ENCODE results near the gene RTN4RL1.
A peak's percentile ranks its signal among the peaks of the same experiment; 100 is the strongest.

Gene RTN4RL1

DNA sequence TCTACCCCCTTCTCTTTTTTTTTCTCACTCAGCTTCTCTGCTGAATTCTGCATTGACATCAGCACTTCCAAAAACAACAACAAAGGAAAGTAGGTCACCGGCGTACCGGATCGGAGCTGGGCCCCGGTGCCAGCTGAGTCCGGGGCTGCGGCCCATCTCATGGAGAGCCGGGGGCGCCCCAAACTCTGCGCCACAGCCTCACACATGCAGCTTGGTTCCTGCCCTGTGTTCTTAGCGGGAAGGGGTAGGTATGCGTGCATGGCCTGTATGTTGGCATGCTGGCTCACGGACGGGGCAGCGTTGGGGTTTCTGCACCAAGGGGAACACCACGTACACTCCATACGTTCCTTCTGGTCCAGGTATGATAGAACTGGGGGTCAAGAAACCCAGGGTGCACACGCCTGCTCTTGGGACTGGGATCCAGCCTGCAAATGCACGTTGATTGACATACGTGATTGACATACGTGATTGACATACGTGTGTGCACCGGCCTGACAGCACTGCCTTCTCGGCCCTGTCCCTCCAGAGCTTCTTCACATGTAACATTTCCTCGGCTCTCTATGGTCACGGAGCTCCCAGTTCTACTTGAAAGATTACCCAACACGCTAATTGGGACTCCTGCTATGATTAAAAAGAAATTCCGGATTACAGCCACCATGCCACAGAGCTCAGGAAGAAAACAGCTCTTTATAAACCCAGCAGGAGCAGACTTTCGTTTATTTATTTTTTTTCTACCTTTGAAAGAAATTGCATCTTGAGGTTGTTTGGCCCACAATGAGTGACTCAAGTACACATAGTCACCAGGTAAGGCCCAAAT lies 106.6 kb downstream of the RTN4RL1 start:
- DNase-seq (ENCODE audit: low spot score): no peak

DNA sequence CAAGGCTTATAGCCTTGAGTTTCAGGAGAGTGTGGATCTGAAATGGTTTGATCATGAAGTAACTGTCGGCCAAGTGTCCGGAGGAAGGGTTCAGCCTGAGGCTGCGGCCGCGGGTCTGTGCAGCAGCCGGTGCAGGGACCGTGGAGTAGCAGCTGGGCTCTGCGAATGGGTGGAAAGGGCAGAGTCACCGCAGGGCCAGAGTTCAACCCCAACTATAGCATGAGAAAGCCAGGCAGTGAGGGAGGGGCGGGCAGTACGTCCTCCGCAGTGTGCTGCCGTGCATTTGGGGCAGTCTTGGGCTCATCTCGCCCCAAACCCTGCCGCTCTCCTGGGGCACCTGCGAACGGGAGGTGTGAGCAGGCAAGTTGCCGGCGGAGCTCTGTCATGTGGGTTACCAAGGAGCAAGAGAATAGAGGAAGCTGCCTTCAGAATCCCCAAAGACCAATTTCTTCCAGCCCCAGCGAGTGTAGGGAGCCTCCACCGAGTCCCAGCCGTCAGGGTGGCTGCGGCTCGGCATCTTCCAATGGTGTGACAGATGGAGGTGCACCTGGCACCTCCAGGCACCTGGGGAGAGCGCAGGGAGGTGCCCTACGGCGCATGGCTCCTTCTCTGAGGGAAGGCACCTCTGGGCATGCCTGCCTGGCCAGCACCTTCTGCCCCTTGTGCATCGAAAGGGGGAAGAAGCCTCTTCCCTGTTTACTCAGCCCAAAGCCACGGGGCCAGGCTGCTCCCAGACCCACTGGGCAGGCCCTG lies 108.0 kb downstream of the RTN4RL1 start:
- DNase-seq (ENCODE audit: low spot score): no peak

DNA sequence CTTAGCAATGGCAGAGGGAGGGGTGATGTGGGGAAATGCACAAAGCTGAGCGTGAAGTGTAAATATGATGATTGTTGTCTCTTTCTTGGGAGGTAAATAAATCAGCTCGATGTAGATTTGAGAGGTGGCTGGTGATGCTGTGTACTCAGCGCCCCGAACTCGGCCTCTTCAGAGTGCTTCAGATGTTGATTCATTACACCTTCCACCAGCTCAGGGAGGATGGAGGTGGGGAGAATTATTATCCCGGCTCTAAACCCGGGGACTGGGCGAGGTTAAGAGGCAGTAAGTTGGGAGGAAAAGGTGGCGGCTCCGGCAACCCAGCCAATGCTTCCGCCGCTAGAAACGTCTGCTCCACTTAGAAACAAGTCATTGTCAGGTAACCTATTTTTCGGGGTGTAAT lies 108.8 kb downstream of the RTN4RL1 start:
- no peak for DNase-seq (ENCODE audit: low spot score)

DNA sequence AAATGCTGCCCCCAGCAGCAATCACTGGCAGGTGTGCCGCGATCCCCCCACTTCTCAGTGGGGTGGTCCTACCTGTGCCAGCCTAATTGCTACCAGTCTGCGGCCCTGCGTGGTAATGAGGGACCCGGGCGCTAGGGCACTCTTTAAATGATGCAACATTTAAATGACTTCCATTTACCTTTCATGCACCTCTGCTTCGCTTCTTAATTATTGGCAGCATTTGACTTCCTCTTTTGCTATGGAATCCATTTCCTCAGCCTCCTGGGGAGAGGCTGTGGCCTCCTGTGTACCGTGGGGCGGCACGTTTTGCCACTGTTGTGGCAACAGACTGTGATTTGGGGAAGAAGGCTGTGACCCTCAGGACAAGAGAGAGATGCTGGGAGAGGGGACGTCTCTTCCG lies 109.2 kb downstream of the RTN4RL1 start:
- DNase-seq (ENCODE audit: low spot score): no peak

DNA sequence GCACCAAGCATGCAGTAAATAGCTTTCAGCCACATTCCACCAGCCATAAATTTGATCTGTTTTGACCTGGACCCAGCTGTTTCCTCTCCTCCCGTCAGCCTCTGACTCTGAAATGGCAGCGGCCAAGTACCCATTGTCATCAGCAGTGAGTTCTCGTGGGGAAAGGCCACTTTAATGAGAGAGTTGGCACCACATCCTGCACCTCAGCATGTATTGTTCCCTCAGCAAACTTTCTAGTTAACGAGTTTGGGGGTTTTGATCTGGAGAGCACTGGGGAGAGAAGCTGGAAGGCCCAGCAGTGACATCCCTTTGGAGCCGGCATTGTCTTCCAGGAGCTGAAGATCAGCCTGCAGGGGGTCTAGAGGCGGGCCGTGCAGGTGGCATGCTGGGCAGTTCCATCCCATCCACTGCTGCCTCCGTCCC lies 110.5 kb downstream of the RTN4RL1 start:
- no peak for DNase-seq (ENCODE audit: low spot score)

DNA sequence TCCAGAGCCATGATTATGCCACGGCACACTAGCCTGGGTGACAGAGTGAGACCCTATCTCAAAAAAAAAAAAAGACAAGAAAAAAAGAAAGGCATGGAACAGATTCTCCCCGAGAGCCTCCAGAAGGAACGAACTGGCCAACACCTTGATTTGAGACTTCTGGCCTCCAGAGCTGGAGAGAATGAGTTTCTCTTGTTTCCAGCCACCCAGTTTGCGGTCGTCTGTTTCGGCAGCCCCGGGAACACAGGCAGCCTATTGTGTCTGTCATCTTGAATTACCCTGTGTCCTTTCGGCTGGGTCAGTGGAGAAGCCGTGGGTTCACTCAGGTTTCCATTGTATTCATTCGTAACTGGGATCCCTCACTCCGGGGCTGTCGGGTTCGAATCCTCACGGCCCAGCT lies 111.4 kb downstream of the RTN4RL1 start:
- no peak for DNase-seq (ENCODE audit: low spot score)

DNA sequence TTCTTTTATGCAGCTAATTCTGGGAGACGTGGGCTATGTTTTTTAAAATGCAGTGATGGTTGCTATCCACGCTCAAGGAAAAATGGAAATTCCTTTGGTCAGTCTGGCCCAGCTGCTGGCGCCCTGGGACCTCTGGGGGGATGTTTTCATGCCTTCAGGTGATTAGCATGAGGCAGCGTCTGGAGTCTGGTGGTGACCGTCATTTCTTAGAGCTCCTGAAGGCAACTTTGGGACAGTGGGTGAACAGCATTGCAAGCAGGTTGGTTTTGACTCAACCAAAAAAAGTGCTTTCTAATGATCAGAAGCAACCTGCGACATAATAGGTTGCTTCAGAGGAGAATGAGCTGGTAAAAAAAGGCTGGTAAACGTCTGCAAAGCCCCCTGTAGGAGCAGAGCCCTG lies 113.0 kb downstream of the RTN4RL1 start:
- DNase-seq (ENCODE audit: low spot score): no peak

GRCh38 chr17:1909985-1910384 lies 115.1 kb downstream of the RTN4RL1 start:
- DNase-seq (ENCODE audit: low spot score): no peak

- DNase-seq (ENCODE audit: low spot score): peak; percentile 84
Observed at GRCh38 chr17:1908699-1909309, 116.3 kb downstream of the RTN4RL1 start.

DNA sequence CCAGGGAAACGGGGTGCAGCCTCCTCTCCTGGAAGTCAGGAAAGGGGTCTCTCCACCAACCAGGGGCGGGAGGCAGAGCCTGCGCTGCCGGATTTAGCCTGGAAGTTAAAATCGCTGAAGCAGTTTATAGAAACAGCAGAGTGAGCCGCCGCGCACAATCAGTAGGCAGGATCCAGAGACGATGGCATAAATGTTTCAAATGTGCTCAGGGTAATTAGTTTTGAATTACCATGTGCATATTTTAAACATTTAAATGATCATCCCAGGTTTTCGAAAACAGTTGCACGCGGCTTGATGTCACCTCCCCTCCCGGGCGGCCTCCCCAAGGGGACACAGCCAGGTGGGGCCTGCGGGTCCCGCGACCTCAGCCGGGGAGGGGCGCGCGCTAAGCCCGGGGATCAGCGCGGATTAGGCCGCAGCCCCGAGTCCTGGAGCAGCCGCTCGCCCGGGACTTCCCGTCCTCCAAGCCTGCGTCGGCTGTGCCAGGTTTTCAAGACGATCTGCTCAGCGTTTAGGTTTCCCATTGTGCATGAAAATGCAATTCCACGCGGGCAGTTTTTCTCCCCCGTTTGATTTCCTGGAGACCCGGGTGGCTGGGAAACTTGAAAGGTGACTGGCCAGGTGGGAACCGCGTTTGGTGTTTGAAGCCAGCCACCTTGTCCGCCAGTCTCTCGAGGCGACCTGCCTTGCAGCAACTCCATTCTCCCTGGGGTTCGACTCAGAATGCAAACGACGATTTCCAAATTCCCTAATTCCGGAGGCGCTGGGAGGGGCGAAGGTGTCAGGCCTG lies 117.0 kb downstream of the RTN4RL1 start:
- DNase-seq (ENCODE audit: low spot score): peak; percentile 50

GRCh38 chr17:1907216-1907631 lies 117.9 kb downstream of the RTN4RL1 start:
- no peak for DNase-seq (ENCODE audit: low spot score)

- no peak for DNase-seq (ENCODE audit: low spot score)
Observed at GRCh38 chr17:1906662-1907101, 118.5 kb downstream of the RTN4RL1 start.

DNA sequence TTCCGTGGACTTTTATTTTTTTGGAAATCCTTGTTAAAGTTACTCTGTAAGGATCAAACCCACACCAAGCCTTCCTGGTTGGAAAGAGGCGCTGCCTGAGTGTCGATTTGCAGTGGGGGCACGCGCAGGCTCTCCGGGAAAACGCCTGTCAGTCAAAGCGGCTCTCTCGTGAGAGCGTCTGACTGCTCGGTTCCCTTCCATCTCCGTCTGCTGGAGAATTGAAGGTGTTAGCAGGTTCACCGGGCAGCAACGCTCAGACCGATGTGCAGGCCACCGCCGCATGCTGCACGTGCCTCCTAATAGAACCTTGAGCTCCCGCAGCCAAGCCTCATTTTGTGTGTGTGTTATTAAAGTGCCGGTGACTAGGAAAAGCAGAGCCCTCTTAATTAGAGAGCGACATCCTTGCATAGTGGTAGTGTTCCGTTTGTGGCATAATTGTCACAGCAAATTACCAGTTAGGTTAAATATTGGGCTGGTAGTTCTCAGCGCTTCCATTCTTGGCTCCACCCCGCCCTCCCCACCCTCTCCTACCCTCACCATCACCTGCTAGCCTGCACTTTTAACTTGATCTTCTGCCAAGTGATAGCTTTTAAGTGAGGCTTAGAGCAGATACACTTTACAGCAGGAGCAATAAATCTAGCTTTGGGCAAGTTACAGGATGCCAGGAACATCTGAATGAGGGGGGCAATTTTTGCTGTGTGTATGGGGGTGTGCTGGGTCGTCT lies 119.8 kb downstream of the RTN4RL1 start:
- no peak for DNase-seq (ENCODE audit: low spot score)

- no peak for DNase-seq (ENCODE audit: low spot score)
Observed at GRCh38 chr17:1904273-1905182, 120.6 kb downstream of the RTN4RL1 start.

DNA sequence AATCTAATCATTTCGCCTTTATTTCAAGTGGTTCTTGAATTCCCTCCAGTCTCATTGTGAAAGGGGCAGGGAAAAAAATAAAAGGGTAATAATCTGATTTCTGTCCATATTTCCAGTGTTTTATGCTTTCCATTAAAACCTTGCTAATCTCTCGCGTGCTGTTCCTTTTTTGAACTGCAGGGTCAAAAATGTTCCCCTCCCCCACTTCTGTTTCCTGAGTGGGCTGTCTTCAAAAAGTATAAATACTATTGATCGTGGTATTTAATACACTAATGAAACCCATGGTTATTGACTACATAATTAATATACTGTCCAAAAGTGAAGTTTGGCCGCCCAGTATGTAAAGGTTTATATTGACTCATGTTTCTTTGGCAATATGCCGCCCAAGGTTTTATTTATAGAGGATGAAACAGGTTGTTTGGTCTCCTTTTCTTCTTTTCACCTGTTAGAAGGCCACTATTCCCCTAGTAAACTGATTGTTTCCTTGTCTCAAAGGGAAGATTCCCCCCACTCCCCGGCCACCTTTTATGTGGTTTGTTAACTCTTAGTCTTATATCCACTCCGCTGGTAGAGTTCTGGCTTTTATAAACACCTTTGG lies 125.6 kb downstream of the RTN4RL1 start:
- no peak for DNase-seq (ENCODE audit: low spot score)

DNA sequence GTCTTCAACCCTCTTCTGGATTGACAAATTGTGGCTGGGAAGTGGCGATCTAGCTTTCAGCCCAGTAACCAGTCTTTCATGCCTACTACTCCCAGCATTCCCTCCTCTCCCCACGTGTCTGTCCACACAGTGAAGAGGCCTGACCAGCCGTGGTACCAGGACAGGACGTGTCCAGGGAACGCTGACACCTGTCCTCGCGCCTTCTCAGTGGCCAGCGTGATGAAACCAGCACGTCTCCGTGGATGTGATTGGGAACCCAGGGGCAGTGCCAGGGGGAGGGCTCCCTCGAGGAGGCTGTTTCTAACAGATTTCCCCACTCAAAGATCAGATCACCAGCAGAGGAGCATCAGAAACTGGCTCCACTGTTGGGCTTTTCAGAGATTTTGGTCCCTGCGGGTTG lies 126.3 kb downstream of the RTN4RL1 start:
- DNase-seq (ENCODE audit: low spot score): no peak

DNA sequence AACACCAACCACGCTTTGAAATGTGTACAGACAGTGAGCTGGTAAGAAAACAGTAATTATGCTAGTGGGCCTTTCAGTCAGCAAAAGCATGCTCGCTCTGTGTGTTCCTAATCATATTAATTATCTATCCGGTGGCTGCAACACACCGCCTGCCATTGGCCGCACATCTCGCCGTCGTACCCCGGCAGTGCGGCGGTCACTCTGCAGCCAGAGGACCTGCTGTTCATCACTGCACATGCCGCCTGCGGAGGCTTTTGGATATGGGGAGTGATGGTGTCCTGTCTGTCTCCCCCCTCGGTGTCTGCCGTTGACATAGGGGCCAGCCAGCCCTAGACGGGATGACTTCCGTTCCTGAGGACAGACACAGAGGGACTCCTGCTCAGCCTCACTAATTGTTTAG lies 126.8 kb downstream of the RTN4RL1 start:
- DNase-seq (ENCODE audit: low spot score): no peak

DNA sequence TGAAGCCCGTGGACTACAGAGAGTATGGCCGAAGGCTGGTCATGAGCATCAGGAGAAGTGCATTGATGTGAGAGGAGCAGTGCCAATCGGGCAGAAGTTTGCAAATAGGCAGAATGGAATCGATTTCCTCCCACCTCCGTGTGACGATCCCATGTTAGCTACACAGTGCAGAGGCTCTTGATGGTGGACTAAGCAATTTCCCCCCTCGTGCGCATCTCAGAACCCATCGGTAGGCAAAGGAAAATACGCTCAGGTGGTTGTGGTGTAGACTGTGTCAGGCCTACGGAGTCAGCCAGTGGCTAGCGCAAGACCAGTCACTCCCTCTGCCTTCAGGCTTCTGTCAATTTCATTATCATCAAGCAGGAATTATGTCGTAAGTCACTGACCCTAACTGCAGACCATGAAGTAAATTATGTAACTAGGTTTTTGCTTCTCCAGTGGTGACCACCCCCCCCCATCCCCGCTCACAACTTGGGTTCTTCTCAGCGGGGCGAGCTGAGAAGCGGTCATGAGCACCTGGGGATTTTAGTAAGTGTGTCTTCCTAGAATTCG lies 128.0 kb downstream of the RTN4RL1 start:
- DNase-seq (ENCODE audit: low spot score): no peak

GRCh38 chr17:1896243-1897104 lies 128.7 kb downstream of the RTN4RL1 start:
- no peak for DNase-seq (ENCODE audit: low spot score)

All from hepatic stellate cell (primary cell).